GM08714 (cell line): ENCODE results near the gene THOC6.

Experiments
- H3K4me3 ChIP-seq: fragments of 200-500 bp; sonication (Bioruptor generic); 2 replicates; pipeline ENCODE4 v1.5.1; 2014; ENCODE audit warnings: mild to moderate bottlenecking, low read length, inconsistent platforms
- ZNF274 ChIP-seq: IDR thresholded peaks from 2 replicates; pipeline ENCODE4 v1.6.1; 2012; ENCODE audit warnings: mild to moderate bottlenecking, low read depth, low read length

Gene THOC6

GRCh38 chr16:3026609-3027488 lies 3.0 kb downstream of the THOC6 start:
- no peak for TF ChIP-seq ZNF274
- no peak overlapping the region for H3K4me3 ChIP-seq

- no peak for TF ChIP-seq ZNF274
- no peak overlapping the region for H3K4me3 ChIP-seq
Measured at GRCh38 chr16:3027489-3027795, 3.6 kb downstream of the THOC6 start.

GRCh38 chr16:3027983-3028715 lies 4.3 kb downstream of the THOC6 start:
- no peak overlapping the region for H3K4me3 ChIP-seq
- no peak for TF ChIP-seq ZNF274

- H3K4me3 ChIP-seq: no peak overlapping the region
- TF ChIP-seq ZNF274: no peak
Measured at GRCh38 chr16:3028716-3029319, 5.0 kb downstream of the THOC6 start.

- no peak for TF ChIP-seq ZNF274
Measured at GRCh38 chr16:3029491-3030221, 5.8 kb downstream of the THOC6 start.

GRCh38 chr16:3030222-3031212 lies 6.7 kb downstream of the THOC6 start:
- no peak overlapping the region for H3K4me3 ChIP-seq
- no peak for TF ChIP-seq ZNF274

More at GRCh38 chr16:3029491-3030221, 5.8 kb downstream of the THOC6 start:
- no peak overlapping the region for H3K4me3 ChIP-seq

GRCh38 chr16:3032624-3033023 lies 8.8 kb downstream of the THOC6 start:
- TF ChIP-seq ZNF274: no peak
- no peak overlapping the region for H3K4me3 ChIP-seq

- no peak overlapping the region for H3K4me3 ChIP-seq
- no peak for TF ChIP-seq ZNF274
Measured at GRCh38 chr16:3035289-3035971, 11.6 kb downstream of the THOC6 start.

- TF ChIP-seq ZNF274: no peak
- H3K4me3 ChIP-seq: no peak overlapping the region
Measured at GRCh38 chr16:3035972-3036725, 12.3 kb downstream of the THOC6 start.

- H3K4me3 ChIP-seq: no peak within 1 kb of the TSS
- no peak for TF ChIP-seq ZNF274
Measured at GRCh38 chr16:3036726-3037315, 13.0 kb downstream of the THOC6 start, which contains the start of gene BICDL2. TSS of gene BICDL2 (minus strand) at chr16:3036944. CDS start at chr16:3035496, 1,448 bp downstream.

GRCh38 chr16:3038256-3038655 lies 14.4 kb downstream of the THOC6 start:
- H3K4me3 ChIP-seq: no peak overlapping the region
- TF ChIP-seq ZNF274: no peak
